ENCODE results near the gene ELMO2.

ELMO2 gene

DNA sequence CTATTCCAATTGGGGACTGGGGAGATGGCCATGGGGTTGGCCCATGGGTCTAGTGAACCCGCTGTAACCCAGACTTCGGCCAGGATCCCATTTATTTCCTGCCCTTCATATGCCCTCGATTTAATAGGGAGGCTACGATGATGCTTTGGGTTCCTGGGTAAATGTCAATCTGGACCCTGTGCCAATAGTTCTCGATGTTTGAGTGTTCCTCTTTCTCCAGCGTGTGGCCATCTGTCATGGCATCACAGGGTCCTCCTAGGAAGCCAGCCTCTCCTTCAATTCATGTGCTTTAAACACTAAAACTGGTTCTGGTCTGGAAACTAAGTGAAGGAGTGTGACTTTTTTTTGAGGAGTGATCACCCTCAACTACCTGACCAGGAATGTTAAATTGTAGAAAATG is 28.7 kb upstream of the ELMO2 start:
- TF ChIP-seq, protein P1, sequence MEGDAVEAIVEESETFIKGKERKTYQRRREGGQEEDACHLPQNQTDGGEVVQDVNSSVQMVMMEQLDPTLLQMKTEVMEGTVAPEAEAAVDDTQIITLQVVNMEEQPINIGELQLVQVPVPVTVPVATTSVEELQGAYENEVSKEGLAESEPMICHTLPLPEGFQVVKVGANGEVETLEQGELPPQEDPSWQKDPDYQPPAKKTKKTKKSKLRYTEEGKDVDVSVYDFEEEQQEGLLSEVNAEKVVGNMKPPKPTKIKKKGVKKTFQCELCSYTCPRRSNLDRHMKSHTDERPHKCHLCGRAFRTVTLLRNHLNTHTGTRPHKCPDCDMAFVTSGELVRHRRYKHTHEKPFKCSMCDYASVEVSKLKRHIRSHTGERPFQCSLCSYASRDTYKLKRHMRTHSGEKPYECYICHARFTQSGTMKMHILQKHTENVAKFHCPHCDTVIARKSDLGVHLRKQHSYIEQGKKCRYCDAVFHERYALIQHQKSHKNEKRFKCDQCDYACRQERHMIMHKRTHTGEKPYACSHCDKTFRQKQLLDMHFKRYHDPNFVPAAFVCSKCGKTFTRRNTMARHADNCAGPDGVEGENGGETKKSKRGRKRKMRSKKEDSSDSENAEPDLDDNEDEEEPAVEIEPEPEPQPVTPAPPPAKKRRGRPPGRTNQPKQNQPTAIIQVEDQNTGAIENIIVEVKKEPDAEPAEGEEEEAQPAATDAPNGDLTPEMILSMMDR (IDR thresholded peaks at IDR 0.05; ENCODE audit: low read depth, low read length): no peak
- no peak for TF ChIP-seq POLR2A (IDR thresholded peaks at IDR 0.05; ENCODE audit: extremely low read depth, insufficient read length)
- TF ChIP-seq, protein P2, sequence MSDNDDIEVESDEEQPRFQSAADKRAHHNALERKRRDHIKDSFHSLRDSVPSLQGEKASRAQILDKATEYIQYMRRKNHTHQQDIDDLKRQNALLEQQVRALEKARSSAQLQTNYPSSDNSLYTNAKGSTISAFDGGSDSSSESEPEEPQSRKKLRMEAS (IDR thresholded peaks at IDR 0.05; ENCODE audit: low read depth, low read length): no peak
- TF ChIP-seq MYC (IDR thresholded peaks at IDR 0.05; ENCODE audit: low read depth, low read length): no peak
- DNase-seq (ENCODE audit: low read depth): no peak
- H3K4me3 ChIP-seq (ENCODE audit: low read depth, low read length): no peak overlapping the region

DNA sequence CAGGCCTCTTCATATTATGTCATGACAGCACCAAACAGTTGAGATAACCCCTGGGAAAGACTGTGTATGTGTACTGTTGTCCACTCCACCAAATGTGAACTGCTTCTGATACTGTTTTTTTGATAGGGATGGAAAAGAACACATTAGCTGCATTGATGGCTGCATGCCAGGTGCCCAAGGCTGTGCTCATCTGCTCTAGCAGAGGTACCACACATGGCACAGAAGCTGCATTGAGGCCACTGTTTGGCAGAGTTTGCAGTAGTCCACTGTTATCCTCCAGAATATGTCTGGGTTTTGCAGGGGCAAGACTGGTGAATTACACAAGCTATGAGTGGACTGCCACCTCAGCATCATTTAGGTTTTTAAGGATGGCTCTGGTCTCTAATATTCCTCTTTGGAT is 28.2 kb upstream of the ELMO2 start:
- no peak for DNase-seq (ENCODE audit: low read depth)
- TF ChIP-seq, protein P1 (IDR thresholded peaks at IDR 0.05; ENCODE audit: low read depth, low read length): no peak
- H3K4me3 ChIP-seq (ENCODE audit: low read depth, low read length): no peak overlapping the region

DNA sequence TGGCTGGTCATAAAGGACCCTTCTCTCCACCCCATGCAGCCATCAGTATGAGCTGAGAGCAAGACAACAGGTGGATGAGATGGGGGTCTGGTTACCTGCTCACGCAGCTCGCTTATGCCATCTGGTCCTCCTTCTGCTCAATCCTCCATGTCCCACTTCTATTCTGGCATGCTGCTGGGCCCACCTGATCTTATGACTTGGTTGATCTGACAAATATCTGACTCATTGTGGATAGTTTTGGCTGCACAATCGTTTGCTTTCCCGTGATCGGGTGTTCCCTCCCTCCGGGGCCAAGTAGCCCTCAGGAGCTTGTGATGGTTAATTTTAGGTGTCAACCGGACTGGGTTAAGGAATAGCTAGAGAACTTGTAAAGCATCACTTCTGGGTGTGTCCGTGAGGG is 26.6 kb upstream of the ELMO2 start:
- no peak for DNase-seq (ENCODE audit: low read depth)
- no peak for TF ChIP-seq POLR2A (IDR thresholded peaks at IDR 0.05; ENCODE audit: extremely low read depth, insufficient read length)
- no peak for TF ChIP-seq MYC (IDR thresholded peaks at IDR 0.05; ENCODE audit: low read depth, low read length)
- TF ChIP-seq, protein P2 (IDR thresholded peaks at IDR 0.05; ENCODE audit: low read depth, low read length): no peak
- TF ChIP-seq, protein P1 (IDR thresholded peaks at IDR 0.05; ENCODE audit: low read depth, low read length): no peak
- H3K4me3 ChIP-seq (ENCODE audit: low read depth, low read length): no peak overlapping the region

DNA sequence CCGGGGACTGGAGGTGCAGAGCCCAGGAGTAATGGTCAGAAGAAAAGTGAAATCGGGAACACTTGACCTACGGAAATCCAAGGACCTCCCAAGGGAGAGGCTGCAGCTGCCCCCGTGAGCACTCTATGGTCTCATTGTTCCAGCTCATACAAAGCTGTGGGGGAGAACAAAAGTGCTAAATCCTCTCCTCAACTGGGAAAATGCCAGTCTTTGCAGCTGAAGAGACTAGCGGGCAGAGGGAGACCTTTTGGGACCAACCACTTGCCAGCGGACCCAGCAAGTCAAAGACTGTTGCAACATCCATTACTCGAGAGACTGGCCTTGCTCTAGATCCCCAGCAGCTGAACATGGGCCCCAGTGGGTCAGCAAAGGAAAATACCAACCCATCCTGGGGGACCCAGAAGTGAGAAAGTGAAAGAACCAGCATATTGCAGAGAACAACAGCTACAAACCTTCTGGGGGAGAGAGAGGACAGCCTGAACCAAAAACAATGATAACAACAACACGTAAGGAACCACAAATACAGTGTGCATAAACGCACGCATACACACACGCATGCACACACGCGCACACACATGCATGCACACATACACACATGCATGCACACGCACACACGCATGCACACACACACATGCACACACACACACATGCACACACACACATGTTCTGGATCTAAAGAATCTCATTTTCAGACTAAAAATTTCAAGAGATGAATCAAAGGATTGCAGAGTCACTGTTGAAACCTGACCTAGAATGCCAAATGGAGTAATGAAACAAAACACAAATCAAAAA is 24.7 kb upstream of the ELMO2 start:
- H3K4me3 ChIP-seq (ENCODE audit: low read depth, low read length): no peak overlapping the region
- TF ChIP-seq MYC (IDR thresholded peaks at IDR 0.05; ENCODE audit: low read depth, low read length): no peak
- TF ChIP-seq POLR2A (IDR thresholded peaks at IDR 0.05; ENCODE audit: extremely low read depth, insufficient read length): no peak
- TF ChIP-seq, protein P2 (IDR thresholded peaks at IDR 0.05; ENCODE audit: low read depth, low read length): no peak
- TF ChIP-seq, protein P1 (IDR thresholded peaks at IDR 0.05; ENCODE audit: low read depth, low read length): no peak
- DNase-seq (ENCODE audit: low read depth): no peak

DNA sequence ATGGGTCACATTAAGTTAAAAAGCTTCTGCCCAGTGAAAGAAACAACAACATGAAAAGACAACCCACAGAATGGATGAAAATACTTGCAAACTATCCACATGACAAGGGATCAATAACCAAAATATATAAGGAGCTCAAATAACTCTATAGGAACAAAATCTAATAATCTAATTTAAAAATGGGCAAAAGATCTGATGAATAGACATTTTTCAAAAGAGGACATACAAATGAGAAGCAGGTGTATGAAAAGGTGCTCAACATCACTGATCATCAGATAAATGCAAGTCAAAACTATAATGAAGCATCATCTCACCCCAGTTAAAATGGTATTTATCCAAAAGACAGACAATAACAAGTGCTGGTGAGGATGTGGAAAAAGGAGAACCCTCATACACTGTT is 21.0 kb upstream of the ELMO2 start:
- no peak overlapping the region for H3K4me3 ChIP-seq (ENCODE audit: low read depth, low read length)
- DNase-seq (ENCODE audit: low read depth): no peak
- TF ChIP-seq POLR2A (IDR thresholded peaks at IDR 0.05; ENCODE audit: extremely low read depth, insufficient read length) (no peak), MYC (IDR thresholded peaks at IDR 0.05; ENCODE audit: low read depth, low read length) (no peak)
- TF ChIP-seq, protein P2 (IDR thresholded peaks at IDR 0.05; ENCODE audit: low read depth, low read length): no peak
- TF ChIP-seq, protein P1 (IDR thresholded peaks at IDR 0.05; ENCODE audit: low read depth, low read length): no peak

Measured in NB4 (cell line).